Endothelial cell of umbilical vein (primary cell): Measurements from ENCODE around the gene STOML1. TPM values are rescaled to one million over a fixed set of nuclear protein-coding genes. Genes with fewer than 3 reads are reported as not detected.
A peak's percentile ranks its signal among the peaks of the same experiment; 100 is the strongest.

Source experiments
- BruUV-seq: library from RNA; stranded (reverse); fragments of 400-500 nt; replicated peaks from 2 replicates; lab custom pipeline; 2021; lab: Mats Ljungman, UMichigan
- CTCF ChIA-PET: fragments of 300-600, 350-600 bp; sonication (Branson Sonifier 250); formaldehyde crosslinking; loops from one replicate; lab custom pipeline; 2021; ENCODE audit warnings: antibody characterized with exemption, inconsistent platforms; lab: Charles Lee
- POLR2A ChIA-PET: fragments of 300-600, 350-600 bp; sonication (Branson Sonifier 250); formaldehyde crosslinking; loops from one replicate; lab custom pipeline; 2021; ENCODE audit warnings: antibody characterized with exemption, inconsistent platforms; lab: Charles Lee
- DNase-seq: peaks from one replicate; pipeline ENCODE4 v3.0.0-alpha.2; 2011; ENCODE audit warnings: low read depth, low spot score
- FAIRE-seq: peaks from 2 replicates; lab custom pipeline; 2011; peaks lifted over from hg19 to GRCh38; lab: Jason Lieb, UNC
- H2AFZ ChIP-seq: 2 replicates; pipeline ENCODE4 v1.6.0; 2012; ENCODE audit warnings: low read depth, low read length, control low read depth, inconsistent platforms
- H3K27ac ChIP-seq: 2 replicates; pipeline ENCODE4 v1.5.1; 2011; ENCODE audit warnings: low read depth, mild to moderate bottlenecking, control low read depth, low read length, moderate library complexity; ENCODE audit not compliant: insufficient read depth
- H3K27me3 ChIP-seq, 2 experiments: 2 replicates each; pipeline versions ENCODE4 v1.6.0 to v1.6.1; 2011; ENCODE audit warnings: low read length in 2 of 2, mixed read lengths in 1 of 2; ENCODE audit not compliant: control insufficient read depth in 2 of 2, insufficient read depth in 2 of 2
- H3K36me3 ChIP-seq, 2 experiments: 2 replicates in 1 of 2; 3 replicates in 1 of 2; pipeline ENCODE4 v1.5.1; 2011; ENCODE audit warnings: low read length in 2 of 2, mild to moderate bottlenecking in 1 of 2, moderate library complexity in 1 of 2; ENCODE audit not compliant: control insufficient read depth in 2 of 2, insufficient read depth in 2 of 2; ENCODE audit errors: extremely low read depth in 1 of 2
- H3K4me1 ChIP-seq: 3 replicates; pipeline ENCODE4 v1.5.1; 2011; ENCODE audit warnings: mild to moderate bottlenecking, low read length; ENCODE audit not compliant: control insufficient read depth, insufficient read depth; ENCODE audit errors: extremely low read depth
- H3K4me2 ChIP-seq: 2 replicates; pipeline ENCODE4 v1.6.1; 2011; ENCODE audit warnings: low read length, control low read depth, mixed read lengths; ENCODE audit not compliant: insufficient read depth
- H3K4me3 ChIP-seq, 3 experiments: fragments of 200-600 bp in 1 of 3; sonication (generic), shearing (Covaris generic) in 1 of 3; replicated peaks in 1 of 3; 2 replicates each; pipeline ENCODE4 v1.5.1; 2011 to 2016; ENCODE audit warnings: control low read depth in 3 of 3, low read length in 3 of 3, mild to moderate bottlenecking in 2 of 3, inconsistent platforms in 1 of 3, low read depth in 1 of 3, moderate library complexity in 1 of 3; ENCODE audit not compliant: insufficient read depth in 1 of 3
- H3K79me2 ChIP-seq: 2 replicates; pipeline ENCODE4 v1.6.0; 2012; ENCODE audit warnings: low read length, inconsistent platforms; ENCODE audit not compliant: control insufficient read depth, insufficient read depth
- H3K9ac ChIP-seq: replicated peaks from 2 replicates; pipeline ENCODE3; 2011; ENCODE audit warnings: low read length, control low read depth; ENCODE audit not compliant: insufficient read depth; ENCODE audit errors: extremely low read depth
- H3K9me1 ChIP-seq: replicated peaks from 3 replicates; pipeline ENCODE4 v1.6.0; 2011; ENCODE audit warnings: mild to moderate bottlenecking, low read length; ENCODE audit not compliant: control insufficient read depth, insufficient read depth; ENCODE audit errors: extremely low read depth
- H3K9me3 ChIP-seq: replicated peaks from 2 replicates; pipeline ENCODE4 v1.5.1; 2012; ENCODE audit warnings: low read length, inconsistent platforms; ENCODE audit not compliant: control insufficient read depth, insufficient read depth
- H4K20me1 ChIP-seq: replicated peaks from 2 replicates; pipeline ENCODE3; 2011; ENCODE audit warnings: mild to moderate bottlenecking, low read length; ENCODE audit not compliant: control insufficient read depth, insufficient read depth; ENCODE audit errors: extremely low read depth
- EZH2 ChIP-seq: IDR thresholded peaks from 2 replicates; pipeline ENCODE4 v1.6.1; 2012; ENCODE audit warnings: borderline replicate concordance, low read depth, mild to moderate bottlenecking, moderate library complexity, low read length, inconsistent platforms; ENCODE audit not compliant: severe bottlenecking
- FOS ChIP-seq: IDR thresholded peaks from 2 replicates; pipeline ENCODE4 v1.6.1; 2011; ENCODE audit warnings: mild to moderate bottlenecking, low read length, moderate library complexity, borderline replicate concordance; ENCODE audit not compliant: insufficient read depth
- GATA2 ChIP-seq: IDR thresholded peaks from 2 replicates; pipeline ENCODE4 v1.7.0; 2011; ENCODE audit warnings: low read depth, mild to moderate bottlenecking, moderate library complexity, mixed read lengths, low read length; ENCODE audit not compliant: insufficient read length, insufficient read depth
- JUN ChIP-seq: IDR thresholded peaks from 2 replicates; pipeline ENCODE4 v1.6.1; 2011; ENCODE audit warnings: borderline replicate concordance, low read depth; ENCODE audit not compliant: insufficient read length, insufficient read depth
- MYC ChIP-seq: IDR thresholded peaks from one replicate; pipeline ENCODE4 v1.6.1; 2011; ENCODE audit warnings: mild to moderate bottlenecking, low read depth, low read length
- POLR2A ChIP-seq: IDR thresholded peaks from 2 replicates; pipeline ENCODE4 v1.6.1; 2012; ENCODE audit warnings: low read depth, mild to moderate bottlenecking, control low read depth, low read length
- POLR2AphosphoS5 ChIP-seq: IDR thresholded peaks from 2 replicates; pipeline ENCODE4 v1.6.1; 2012; ENCODE audit warnings: low read depth, mild to moderate bottlenecking, control low read depth, low read length, moderate library complexity; ENCODE audit not compliant: insufficient read depth
- dilution Hi-C: fragments of 300-500 bp; cut with MboI; formaldehyde crosslinking; loops from one replicate; pipeline ENCODE4 v1.15.0; 2019; ENCODE audit warnings: low sequenced_read_pairs; ENCODE audit not compliant: extremely low pct_ligation_motif_present
- intact Hi-C: fragments of 100-400 bp; cut with micrococcal nuclease; formaldehyde crosslinking; loops from one replicate; pipeline ENCODE4 v1.10.0; 2022
- polyA plus RNA-seq, 4 experiments: library from polyadenylated mRNA; depleted of rRNA in 3 of 4; stranded (reverse) in 3 of 4; unstranded in 1 of 4; fragments of >200 nt; gene quantifications; 2 replicates each; pipeline versions ENCODE4 v1.2.1 to v1.2.3, GENCODE V29; 2011 to 2012; ENCODE audit warnings: missing spikeins in 1 of 4
- total RNA-seq: library from RNA; stranded (reverse); gene quantifications from 2 replicates; pipeline ENCODE4 v1.2.3, GENCODE V29; 2021
- TF ChIP-seq, protein P1 (sequence below): IDR thresholded peaks from 2 replicates; pipeline ENCODE4 v1.6.1; 2011; ENCODE audit not compliant: insufficient read depth, insufficient read length
- TF ChIP-seq, protein P2 (sequence below), 2 donors: IDR thresholded peaks; 1 replicate in 1 of 2; 2 replicates in 1 of 2; pipeline ENCODE4 v1.5.1; 2011; ENCODE audit warnings: low read length in 2 of 2, mild to moderate bottlenecking in 2 of 2, moderate library complexity in 2 of 2, control low read depth in 1 of 2, inconsistent platforms in 1 of 2, low read depth in 1 of 2; ENCODE audit not compliant: insufficient read depth in 1 of 2; ENCODE audit errors: extremely low read depth in 1 of 2

Gene STOML1
- total and polyA plus RNA-seq, 2 donors (not counting 3 experiments of a cell fraction or from before 2014, with no cell fraction given): 12.9 to 15.4 TPM

DNA sequence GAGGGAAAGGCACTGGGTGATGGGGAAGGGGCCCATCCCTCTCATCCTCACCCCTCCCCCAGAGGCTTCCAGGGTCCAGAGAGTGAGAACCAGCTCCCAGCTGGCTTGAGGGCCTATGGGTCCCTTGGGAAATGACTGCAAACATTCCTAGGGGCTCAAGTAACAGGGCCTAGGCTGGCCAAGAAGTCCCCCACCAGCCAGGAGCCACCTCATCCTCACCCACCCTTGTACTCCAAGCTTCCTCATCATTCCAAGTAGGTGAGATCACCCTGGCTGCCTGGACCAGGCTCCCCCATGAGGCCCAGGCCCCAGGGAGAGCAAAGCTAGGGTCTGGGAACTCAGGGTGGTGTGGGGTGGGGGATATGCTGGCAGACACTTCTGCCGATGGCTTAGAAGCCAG is 51.1 kb downstream of the STOML1 start:
- H3K27me3 ChIP-seq: no peaks in the 10 kb centered on the region
- no peaks in the 10 kb centered on the region for H3K79me2 ChIP-seq
- DNase-seq: no peak
- H4K20me1 ChIP-seq: no peaks in the 10 kb centered on the region
- dilution Hi-C loops (no loop called here), intact Hi-C loops (no loop called here)
- no peak overlapping the region for H2AFZ ChIP-seq
- no peak overlapping the region for H3K4me2 ChIP-seq
- H3K9ac ChIP-seq: no peak overlapping the region
- FAIRE-seq: no peak
- TF ChIP-seq MYC: no peak
- TF ChIP-seq POLR2AphosphoS5: no peak
- TF ChIP-seq GATA2: no peak
- TF ChIP-seq, protein P1, sequence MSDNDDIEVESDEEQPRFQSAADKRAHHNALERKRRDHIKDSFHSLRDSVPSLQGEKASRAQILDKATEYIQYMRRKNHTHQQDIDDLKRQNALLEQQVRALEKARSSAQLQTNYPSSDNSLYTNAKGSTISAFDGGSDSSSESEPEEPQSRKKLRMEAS: no peak
- H3K9me3 ChIP-seq: no peaks in the 10 kb centered on the region
- H3K4me3 ChIP-seq: no peak overlapping the region
- no peak overlapping the region for H3K27ac ChIP-seq
- CTCF ChIA-PET: interaction anchor here (1.0 to 1.3 kb wide), 2 partner anchors 10 to 23 kb away, joined by 4 to 6 read pairs; no protein-coding TSS in a partner anchor
- no peaks in the 10 kb centered on the region for H3K36me3 ChIP-seq
- no TSS peak for BruUV-seq
- peaks cover 8% of the 10 kb centered on the region for H3K4me1 ChIP-seq
- POLR2A ChIA-PET: no interaction called here
- no peaks in the 10 kb centered on the region for H3K9me1 ChIP-seq

DNA sequence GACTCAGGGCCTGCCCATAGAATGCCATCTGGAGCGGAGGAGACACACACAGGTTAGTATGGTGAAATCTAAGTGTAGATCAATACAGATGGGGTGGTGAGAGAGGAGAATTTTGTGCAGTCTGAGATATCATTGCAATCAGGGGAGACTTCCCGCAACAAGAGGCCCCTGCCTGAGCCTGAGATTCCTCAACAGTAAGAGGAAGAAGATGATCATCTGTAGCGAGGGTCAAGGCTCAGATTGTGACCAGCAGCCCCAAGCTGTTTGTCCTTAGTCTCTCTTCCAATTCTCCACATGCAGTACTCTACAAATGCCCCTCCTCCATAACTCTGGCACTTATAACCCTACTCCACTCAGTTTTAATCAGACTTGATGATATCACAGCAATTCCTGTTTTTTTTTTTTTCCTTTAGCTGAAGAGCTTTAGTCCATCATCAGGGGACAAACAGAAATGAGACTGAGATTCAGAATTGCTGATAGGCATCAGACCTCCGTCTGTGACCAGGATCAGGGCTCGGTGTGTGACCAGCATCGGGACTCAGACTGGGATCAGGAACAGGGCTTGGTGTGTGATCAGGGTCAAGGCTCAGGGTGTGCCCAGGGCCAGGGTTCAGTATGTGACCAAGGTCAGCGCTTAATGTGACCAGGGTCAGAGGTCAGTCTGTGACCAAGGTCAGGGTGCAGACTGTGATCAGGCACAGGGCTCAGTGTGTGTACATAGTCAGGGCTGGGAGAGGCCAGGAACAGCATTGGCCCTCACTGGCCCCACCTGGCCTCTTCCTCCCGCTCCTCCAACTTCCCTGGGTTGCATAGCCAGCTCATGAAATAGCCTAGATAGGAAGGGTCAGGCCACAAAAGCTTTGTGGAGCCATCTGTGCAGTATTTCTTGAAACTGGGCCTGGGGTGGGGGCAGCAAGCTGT is 51.8 kb downstream of the STOML1 start:
- FAIRE-seq (peak; percentile 21), DNase-seq (no peak)
- no peak for TF ChIP-seq FOS
- TF ChIP-seq POLR2A: no peak
- TF ChIP-seq, protein P2, sequence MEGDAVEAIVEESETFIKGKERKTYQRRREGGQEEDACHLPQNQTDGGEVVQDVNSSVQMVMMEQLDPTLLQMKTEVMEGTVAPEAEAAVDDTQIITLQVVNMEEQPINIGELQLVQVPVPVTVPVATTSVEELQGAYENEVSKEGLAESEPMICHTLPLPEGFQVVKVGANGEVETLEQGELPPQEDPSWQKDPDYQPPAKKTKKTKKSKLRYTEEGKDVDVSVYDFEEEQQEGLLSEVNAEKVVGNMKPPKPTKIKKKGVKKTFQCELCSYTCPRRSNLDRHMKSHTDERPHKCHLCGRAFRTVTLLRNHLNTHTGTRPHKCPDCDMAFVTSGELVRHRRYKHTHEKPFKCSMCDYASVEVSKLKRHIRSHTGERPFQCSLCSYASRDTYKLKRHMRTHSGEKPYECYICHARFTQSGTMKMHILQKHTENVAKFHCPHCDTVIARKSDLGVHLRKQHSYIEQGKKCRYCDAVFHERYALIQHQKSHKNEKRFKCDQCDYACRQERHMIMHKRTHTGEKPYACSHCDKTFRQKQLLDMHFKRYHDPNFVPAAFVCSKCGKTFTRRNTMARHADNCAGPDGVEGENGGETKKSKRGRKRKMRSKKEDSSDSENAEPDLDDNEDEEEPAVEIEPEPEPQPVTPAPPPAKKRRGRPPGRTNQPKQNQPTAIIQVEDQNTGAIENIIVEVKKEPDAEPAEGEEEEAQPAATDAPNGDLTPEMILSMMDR (IDR thresholded peaks at IDR 0.05; ENCODE audit: extremely low read depth in 1 of 2, insufficient read depth in 1 of 2, low read depth in 1 of 2, low read length in 2 of 2): no peak
- no peak for TF ChIP-seq POLR2AphosphoS5
- no peak for TF ChIP-seq EZH2
- TF ChIP-seq JUN: no peak
- TF ChIP-seq, protein P1: no peak
- Histone ChIP-seq H3K36me3 (no peaks in the 10 kb centered on the region), H3K9me3 (no peaks in the 10 kb centered on the region), H3K27me3 (no peaks in the 10 kb centered on the region), H3K4me1 (peaks cover 10% of the 10 kb centered on the region), H3K9ac (no peak overlapping the region), H3K4me3 (no peak overlapping the region), H2AFZ (no peak overlapping the region), H3K79me2 (no peaks in the 10 kb centered on the region), H3K9me1 (no peaks in the 10 kb centered on the region), H3K27ac (no peak overlapping the region), H3K4me2 (no peak overlapping the region), H4K20me1 (no peaks in the 10 kb centered on the region)
- intact Hi-C loops (no loop called here), dilution Hi-C loops (no loop called here)
- no TSS peak for BruUV-seq
- POLR2A ChIA-PET: no interaction called here
- CTCF ChIA-PET: interaction anchor here (1.0 to 2.0 kb wide), 3 partner anchors 9 to 24 kb away, joined by 4 to 6 read pairs (median 5); no protein-coding TSS in a partner anchor
